HG02870 (cell line): ENCODE measurements around the gene ZNF581.

Experiments
- ATAC-seq: cut with Tn5 transposase; IDR thresholded peaks from one replicate; pipeline ENCODE4 v1.9.1; 2021; ENCODE audit warnings: mild to moderate bottlenecking, moderate library complexity; ENCODE audit not compliant: unreplicated experiment

ZNF581 gene

GRCh38 chr19:55691561-55692481, 48.4 kb downstream of the ZNF581 start:
- ATAC-seq = no peak

GRCh38 chr19:55692681-55693081, 49.2 kb downstream of the ZNF581 start:
- no peak for ATAC-seq

- no peak for ATAC-seq
Observed at GRCh38 chr19:55693336-55693974, 50.0 kb downstream of the ZNF581 start.

GRCh38 chr19:55694241-55694655, 50.8 kb downstream of the ZNF581 start:
- ATAC-seq = no peak

- ATAC-seq = no peak
Observed at GRCh38 chr19:55694656-55695491, 51.4 kb downstream of the ZNF581 start.
